Sigmoid colon (tissue), 4 donors: ENCODE results near the gene ATG13.

ENCODE experiments used
- EP300 ChIP-seq, 4 donors: sonication (generic); formaldehyde crosslinking; IDR thresholded peaks; one replicate each; pipeline ENCODE4 v1.6.1; 2017; ENCODE audit warnings: antibody characterized with exemption in 4 of 4
- POLR2A ChIP-seq, 2 donors: fragments of 450-650 bp; IDR thresholded peaks; one replicate each; pipeline ENCODE4 v1.6.1; 2016; ENCODE audit warnings: antibody characterized with exemption in 2 of 2, mild to moderate bottlenecking in 2 of 2, moderate library complexity in 2 of 2
- POLR2AphosphoS5 ChIP-seq, 4 donors: sonication (generic); formaldehyde crosslinking; IDR thresholded peaks; one replicate each; pipeline ENCODE4 v1.6.1; 2017; ENCODE audit warnings: antibody characterized with exemption in 4 of 4

GRCh38 chr11:46663277-46663940, 46.1 kb downstream of the ATG13 start:
- TF ChIP-seq POLR2A (IDR thresholded peaks at IDR 0.05): no peak
- TF ChIP-seq POLR2AphosphoS5 (IDR thresholded peaks at IDR 0.05): no peak
- no peak for TF ChIP-seq EP300 (IDR thresholded peaks at IDR 0.05)
